CD14-positive monocyte (primary cell): ENCODE measurements around the gene FASTK. TPM values are rescaled to one million over a fixed set of nuclear protein-coding genes. Genes with fewer than 3 reads are reported as not detected.
A peak's percentile ranks its signal among the peaks of the same experiment; 100 is the strongest.

Experiments
- DNase-seq, 3 donors: peaks; one replicate each; pipeline ENCODE4 v3.0.0-alpha.2; 2011 to 2022
- H2AFZ ChIP-seq: 2 replicates; pipeline ENCODE4 v1.6.0; 2012; ENCODE audit warnings: mild to moderate bottlenecking, low read depth, low read length, inconsistent platforms; ENCODE audit not compliant: insufficient read depth, poor library complexity, severe bottlenecking
- H3K27ac ChIP-seq, 2 donors: 1 replicate in 1 of 2; 2 replicates in 1 of 2; pipeline ENCODE4 v1.5.1; 2012 to 2013; ENCODE audit warnings: low read length in 2 of 2, control low read depth in 1 of 2, inconsistent platforms in 1 of 2, low read depth in 1 of 2, mild to moderate bottlenecking in 1 of 2
- H3K27me3 ChIP-seq, 2 donors: one replicate each; pipeline versions ENCODE4 v1.6.0 to v1.6.1; 2011 to 2013; ENCODE audit warnings: low read length in 2 of 2; ENCODE audit not compliant: control insufficient read depth in 2 of 2, insufficient read depth in 2 of 2
- H3K36me3 ChIP-seq, 2 donors: replicated peaks in 1 of 2; 1 replicate in 1 of 2; 2 replicates in 1 of 2; pipeline versions ENCODE4 v1.5.1 to v1.6.1; 2012 to 2013; ENCODE audit warnings: low read length in 2 of 2, control low read depth in 1 of 2, inconsistent platforms in 1 of 2, mild to moderate bottlenecking in 1 of 2; ENCODE audit not compliant: insufficient read depth in 2 of 2, control insufficient read depth in 1 of 2
- H3K4me1 ChIP-seq, 2 donors: 1 replicate in 1 of 2; 2 replicates in 1 of 2; pipeline versions ENCODE4 v1.5.1 to v1.6.1; 2012 to 2013; ENCODE audit warnings: low read length in 2 of 2, control low read depth in 1 of 2, inconsistent platforms in 1 of 2, mild to moderate bottlenecking in 1 of 2, moderate library complexity in 1 of 2; ENCODE audit not compliant: insufficient read depth in 2 of 2, control insufficient read depth in 1 of 2
- H3K4me2 ChIP-seq: replicated peaks from 2 replicates; pipeline ENCODE3; 2012; ENCODE audit warnings: low read length, moderate library complexity, mild to moderate bottlenecking; ENCODE audit not compliant: poor library complexity, severe bottlenecking; ENCODE audit errors: extremely low read depth
- H3K4me3 ChIP-seq, 3 experiments: fragments of 200-600 bp in 1 of 3; sonication (generic) in 1 of 3; replicated peaks in 1 of 3; 1 replicate in 2 of 3; 2 replicates in 1 of 3; pipeline ENCODE4 v1.5.1; 2011 to 2013; ENCODE audit warnings: low read length in 3 of 3, mild to moderate bottlenecking in 3 of 3, control low read depth in 2 of 3, low read depth in 2 of 3, inconsistent platforms in 1 of 3, moderate library complexity in 1 of 3
- H3K79me2 ChIP-seq: 2 replicates; pipeline ENCODE4 v1.6.0; 2012; ENCODE audit warnings: mild to moderate bottlenecking, control low read depth, inconsistent platforms, low read length, moderate library complexity; ENCODE audit not compliant: insufficient read depth
- H3K9ac ChIP-seq: 2 replicates; pipeline ENCODE4 v1.6.0; 2017; ENCODE audit warnings: low read length, mild to moderate bottlenecking; ENCODE audit not compliant: insufficient read depth, poor library complexity, severe bottlenecking
- H3K9me3 ChIP-seq, 2 donors: replicated peaks in 1 of 2; 1 replicate in 1 of 2; 2 replicates in 1 of 2; pipeline versions ENCODE4 v1.5.1 to v1.6.1; 2012 to 2013; ENCODE audit warnings: low read length in 2 of 2, control low read depth in 1 of 2; ENCODE audit not compliant: control insufficient read depth in 1 of 2, insufficient read depth in 1 of 2
- H4K20me1 ChIP-seq: 2 replicates; pipeline ENCODE4 v1.6.0; 2012; ENCODE audit warnings: mild to moderate bottlenecking, low read length, control low read depth, moderate library complexity; ENCODE audit not compliant: insufficient read depth
- H3K27ac Mint-ChIP-seq, 7 donors: one replicate each; pipeline ENCODE4 v1.8.0; 2020; ENCODE audit warnings: mild to moderate bottlenecking in 7 of 7, mixed read lengths in 7 of 7, moderate library complexity in 6 of 7, inconsistent platforms in 2 of 7
- H3K27me3 Mint-ChIP-seq, 3 donors: one replicate each; pipeline ENCODE4 v1.8.0; 2021 to 2022; ENCODE audit warnings: low read depth in 3 of 3, mild to moderate bottlenecking in 3 of 3, mixed read lengths in 3 of 3, moderate library complexity in 3 of 3, inconsistent platforms in 1 of 3
- H3K36me3 Mint-ChIP-seq, 2 donors: one replicate each; pipeline ENCODE4 v1.8.0; 2020; ENCODE audit warnings: mixed read lengths in 2 of 2, inconsistent platforms in 1 of 2, mild to moderate bottlenecking in 1 of 2
- H3K4me1 Mint-ChIP-seq: one replicate; pipeline ENCODE4 v1.8.0; 2020; ENCODE audit warnings: mild to moderate bottlenecking, mixed read lengths
- H3K4me3 Mint-ChIP-seq, 2 donors: one replicate each; pipeline ENCODE4 v1.8.0; 2020; ENCODE audit warnings: mild to moderate bottlenecking in 2 of 2, mixed read lengths in 2 of 2, moderate library complexity in 1 of 2
- H3K9me3 Mint-ChIP-seq, 7 donors: one replicate each; pipeline ENCODE4 v1.8.0; 2020 to 2022; ENCODE audit warnings: mixed read lengths in 7 of 7, mild to moderate bottlenecking in 6 of 7, moderate library complexity in 6 of 7, inconsistent platforms in 2 of 7
- CTCF ChIP-seq: fragments of 200-600 bp; IDR thresholded peaks from one replicate; pipeline ENCODE4 v1.8.0; 2022; ENCODE audit warnings: antibody characterized with exemption, mild to moderate bottlenecking
- WGBS: methylation state at CpG from one replicate; pipeline ENCODE4 v1.1.5; 2013; ENCODE audit warnings: missing lambda C conversion rate; ENCODE audit not compliant: insufficient coverage; 5-methylcytosine and 5-hydroxymethylcytosine counted together
- intact Hi-C, 2 donors: fragments of 100-400 bp; cut with micrococcal nuclease; formaldehyde crosslinking; loops; one replicate each; pipeline versions ENCODE4 v1.15.0 to v1.15.1; 2023
- polyA plus RNA-seq, 3 donors: library from polyadenylated mRNA; depleted of rRNA in 1 of 3; unstranded in 2 of 3; stranded (reverse) in 1 of 3; fragments of 300-500 nt in 2 of 3; fragments of >200 nt in 1 of 3; fragmentation: Illumina TruSeq in 2 of 3; gene quantifications; 1 replicate in 2 of 3; 2 replicates in 1 of 3; pipeline ENCODE4 v1.2.3, GENCODE V29; 2012 to 2021

FASTK gene
- polyA plus RNA-seq, 3 donors = 34.7 to 110 (median 38.6) TPM

DNA sequence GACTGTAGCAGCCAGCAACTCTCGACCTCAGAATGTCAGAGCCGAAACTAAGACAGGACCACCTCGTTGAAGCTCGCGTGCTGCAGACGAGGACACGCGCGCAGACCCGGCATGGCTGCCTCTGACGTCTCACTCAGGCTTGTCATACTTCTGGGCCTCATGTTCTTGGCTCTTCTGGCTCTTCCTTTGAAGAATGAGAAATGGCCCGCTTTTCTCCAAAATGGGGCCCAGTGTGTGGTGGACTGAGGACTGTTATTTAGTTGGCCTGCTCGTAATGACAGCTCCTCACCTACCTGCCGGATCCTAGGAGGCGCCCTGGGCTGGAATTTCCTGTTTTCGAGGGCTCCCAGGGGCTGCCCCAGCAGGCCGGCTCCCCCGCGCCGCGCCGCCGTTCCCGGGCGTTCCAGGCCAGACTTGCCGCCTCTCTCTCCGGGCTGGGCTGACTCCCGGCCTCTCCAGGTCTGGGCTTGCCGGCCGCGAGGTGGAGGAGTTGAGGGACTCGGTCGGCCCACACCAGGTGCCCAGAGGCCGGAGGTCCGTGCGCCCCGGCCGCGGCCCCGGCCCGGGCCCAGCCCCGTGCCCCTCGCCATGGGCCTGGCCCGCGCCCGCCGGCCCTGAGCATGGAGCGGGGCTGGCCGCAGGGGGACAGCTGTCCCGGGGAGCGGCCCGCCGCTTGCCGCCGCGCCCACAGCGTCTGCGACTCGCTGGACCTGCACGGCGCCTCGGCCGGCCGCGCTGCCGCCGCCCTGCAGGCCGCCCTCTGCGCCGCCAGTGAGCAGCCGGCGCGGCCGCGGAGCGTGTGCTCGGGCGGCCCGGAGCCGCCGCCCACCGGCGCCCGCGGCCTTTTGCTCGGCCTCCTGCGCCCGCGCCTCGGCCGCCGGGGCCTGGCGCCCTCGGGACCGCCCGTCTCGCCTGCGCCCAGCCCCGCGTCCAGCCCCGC lies 33.8 kb upstream of the FASTK start:
- no peak for TF ChIP-seq CTCF
- no peaks in the 10 kb centered on the region for H3K9me3 ChIP-seq
- no peak overlapping the region for H2AFZ ChIP-seq
- Mint-ChIP-seq H3K27me3 (peaks cover 22 to 32% (median 22%) of the 10 kb centered on the region in 3 donors), H3K4me1 (peaks cover 12% of the 10 kb centered on the region), H3K9me3 (peaks cover 0 to 4% (median 2%) of the 10 kb centered on the region in 7 donors), H3K36me3 (peaks cover 36 to 52% of the 10 kb centered on the region in 2 donors), H3K27ac (no peak overlapping the region), H3K4me3 (peak overlapping the region in 1 of 2 donors; percentile 64)
- H3K79me2 ChIP-seq = peaks cover 14% of the 10 kb centered on the region
- no peak for DNase-seq
- H4K20me1 ChIP-seq = peaks cover 92% of the 10 kb centered on the region
- no peak overlapping the region for H3K4me2 ChIP-seq
- H3K9ac ChIP-seq = no peak overlapping the region
- 38% methylated on average over 101 of the region's 101 CpGs for WGBS
- H3K4me1 ChIP-seq = peaks cover 3 to 7% of the 10 kb centered on the region in 2 donors
- peaks cover 13 to 36% of the 10 kb centered on the region in 2 donors for H3K36me3 ChIP-seq
- no peak overlapping the region for H3K4me3 ChIP-seq
- H3K27ac ChIP-seq = no peak overlapping the region
- intact Hi-C loops = loop anchor here (5.0 to 10.0 kb wide), 6 partner anchors 37 to 220 kb away; partner anchors contain the start of gene ABCB8 (in 1 of the 2)
- H3K27me3 ChIP-seq = peaks cover 2 to 21% of the 10 kb centered on the region in 2 donors

- peaks cover 2 to 21% of the 10 kb centered on the region in 2 donors for H3K27me3 ChIP-seq
- H3K9me3 ChIP-seq = no peaks in the 10 kb centered on the region
- intact Hi-C loops = loop anchor here (5.0 to 10.0 kb wide), 6 partner anchors 36 to 219 kb away; partner anchors contain the start of gene ABCB8 (in 1 of the 2)
- H3K4me1 ChIP-seq = peaks cover 3 to 7% of the 10 kb centered on the region in 2 donors
- Mint-ChIP-seq H3K27me3 (peaks cover 22 to 32% (median 22%) of the 10 kb centered on the region in 3 donors), H3K27ac (no peak overlapping the region), H3K4me1 (peaks cover 16% of the 10 kb centered on the region), H3K9me3 (peaks cover 0 to 4% (median 2%) of the 10 kb centered on the region in 7 donors), H3K4me3 (peak overlapping the region in 1 of 2 donors; percentile 64), H3K36me3 (peaks cover 27 to 45% of the 10 kb centered on the region in 2 donors)
- no peak overlapping the region for H2AFZ ChIP-seq
- peaks cover 14% of the 10 kb centered on the region for H3K79me2 ChIP-seq
- TF ChIP-seq CTCF = no peak
- H4K20me1 ChIP-seq = peaks cover 92% of the 10 kb centered on the region
- H3K9ac ChIP-seq = no peak overlapping the region
- 95% methylated on average over 11 of the region's 13 CpGs for WGBS
- DNase-seq = no peak
- no peak overlapping the region for H3K27ac ChIP-seq
- H3K36me3 ChIP-seq = peaks cover 6 to 27% of the 10 kb centered on the region in 2 donors
- H3K4me2 ChIP-seq = no peak overlapping the region
- H3K4me3 ChIP-seq = no peak overlapping the region
These were observed 32.9 kb upstream of the FASTK start for GRCh38 chr7:151113344-151114150.
